ENCODE data around the gene FSTL5.

FSTL5 gene

GRCh38 chr4:161583549-161583948 lies 580.3 kb downstream of the FSTL5 start:
- no peak for DNase-seq (ENCODE audit: low read depth in 3 of 3)

- no peak for DNase-seq (ENCODE audit: low read depth in 3 of 3)
Measured at GRCh38 chr4:161581262-161582230, 582.3 kb downstream of the FSTL5 start.

DNA sequence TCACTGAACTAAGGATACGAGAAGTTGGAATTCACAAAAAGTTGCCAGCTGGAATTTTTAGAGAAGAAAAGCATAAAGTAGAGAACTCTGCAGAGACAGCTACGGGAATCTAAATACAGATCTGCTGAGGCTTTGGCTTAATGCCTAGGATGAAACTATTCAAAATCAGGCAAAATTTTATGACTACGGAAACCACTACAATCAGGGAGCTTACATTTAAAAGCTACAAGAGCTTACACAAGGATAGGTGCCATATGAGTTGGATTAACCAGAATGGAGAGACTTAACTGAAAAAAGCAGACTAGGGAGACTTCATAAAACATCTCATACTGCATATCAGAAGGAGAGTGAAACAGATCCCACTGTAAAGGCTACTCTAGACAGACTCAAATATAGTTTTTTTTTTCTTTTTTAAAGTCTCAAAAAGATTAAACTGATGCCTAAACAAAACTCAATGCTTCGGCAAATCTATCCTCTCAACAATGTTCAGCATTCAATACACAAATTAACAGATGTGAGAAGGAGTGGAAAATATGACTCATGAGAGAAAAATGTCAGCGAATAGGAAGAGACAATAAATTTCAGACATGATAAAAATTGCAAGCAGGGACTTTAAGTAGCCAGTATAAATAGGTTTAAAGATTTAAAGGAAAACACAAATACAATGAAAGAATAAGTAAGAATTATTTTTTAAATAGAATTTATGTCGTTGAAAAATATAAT lies 586.1 kb downstream of the FSTL5 start:
- DNase-seq (ENCODE audit: low read depth in 3 of 3) = no peak

GRCh38 chr4:161573836-161574235 lies 590.0 kb downstream of the FSTL5 start:
- no peak for DNase-seq (ENCODE audit: low read depth in 3 of 3)

GRCh38 chr4:161564230-161564834 lies 599.5 kb downstream of the FSTL5 start:
- DNase-seq (ENCODE audit: low read depth in 3 of 3) = no peak

DNA sequence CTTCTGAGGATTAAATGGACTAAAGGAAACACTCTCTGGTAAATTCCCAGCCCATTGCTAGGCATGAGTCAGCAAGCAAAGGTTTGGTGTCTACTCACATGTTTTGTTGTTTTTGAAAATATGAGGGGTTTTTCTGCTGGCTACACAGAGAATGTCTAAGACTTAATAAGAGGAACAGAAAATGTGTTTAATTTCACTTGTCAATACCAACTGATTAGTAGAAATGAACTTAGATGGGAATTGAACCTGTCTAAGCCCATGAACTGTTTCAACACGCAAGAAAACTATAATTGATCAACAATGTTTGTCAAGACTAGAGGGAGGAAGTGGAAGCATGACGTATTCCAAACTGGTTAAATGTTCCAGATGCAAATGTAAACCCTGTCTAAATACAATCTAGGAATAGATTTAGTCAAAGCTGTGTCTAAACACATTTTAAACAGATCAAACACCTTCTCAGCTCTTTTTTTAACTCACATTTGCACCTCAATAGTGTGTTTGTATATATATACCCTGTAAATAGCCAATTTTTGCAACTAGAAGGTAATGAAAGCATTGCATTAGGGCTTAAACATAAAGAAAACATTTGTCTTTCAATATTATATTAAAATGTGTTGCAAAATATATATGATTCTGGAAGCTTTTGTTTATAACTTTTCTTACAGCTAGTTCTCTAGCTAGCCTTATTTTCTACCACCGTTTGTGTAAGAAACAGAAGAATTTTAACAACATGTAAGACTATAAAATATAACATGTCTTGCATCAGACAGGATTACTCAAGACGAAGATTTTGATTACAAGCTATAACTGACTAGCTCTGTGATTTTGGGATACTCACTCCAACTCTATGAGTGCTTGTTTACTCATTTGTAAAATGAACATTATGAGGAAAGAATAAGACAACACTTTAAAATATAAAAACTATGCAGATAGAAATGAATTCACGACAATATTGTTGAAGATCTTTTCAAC lies 607.8 kb downstream of the FSTL5 start:
- no peak for DNase-seq (ENCODE audit: low read depth in 3 of 3)

GRCh38 chr4:161554372-161554990 lies 609.3 kb downstream of the FSTL5 start:
- DNase-seq (ENCODE audit: low read depth in 3 of 3) = no peak

- DNase-seq (ENCODE audit: low read depth in 3 of 3) = no peak
Measured at GRCh38 chr4:161546902-161547301, 616.9 kb downstream of the FSTL5 start.

GRCh38 chr4:161540265-161540664 lies 623.5 kb downstream of the FSTL5 start:
- no peak for DNase-seq (ENCODE audit: low read depth in 3 of 3)

GRCh38 chr4:161538941-161539340 lies 624.9 kb downstream of the FSTL5 start:
- no peak for DNase-seq (ENCODE audit: low read depth in 3 of 3)

DNA sequence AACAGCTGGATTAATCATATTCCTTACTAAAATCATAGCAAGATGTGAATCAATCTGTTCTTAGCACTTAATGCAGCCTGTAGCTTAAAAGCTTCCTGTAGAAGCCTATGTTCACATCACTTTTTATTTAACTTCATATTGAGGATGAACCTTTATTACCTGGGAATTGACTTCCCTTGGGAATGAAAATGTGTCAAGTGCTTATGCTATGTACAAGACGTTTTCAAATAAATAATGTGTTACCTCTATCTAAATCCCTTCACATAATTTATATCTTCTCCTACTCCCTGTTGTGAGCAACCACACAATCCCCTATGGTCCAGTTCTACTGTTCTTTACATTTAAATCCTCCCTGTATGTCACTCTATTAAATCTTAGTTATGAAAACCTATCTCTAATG lies 633.1 kb downstream of the FSTL5 start:
- DNase-seq (ENCODE audit: low read depth in 3 of 3) = no peak

- DNase-seq (ENCODE audit: low read depth in 3 of 3) = no peak
Measured at GRCh38 chr4:161525121-161525520, 638.7 kb downstream of the FSTL5 start.

- no peak for DNase-seq (ENCODE audit: low read depth in 3 of 3)
Measured at GRCh38 chr4:161522031-161522430, 641.8 kb downstream of the FSTL5 start.

GRCh38 chr4:161519611-161520010 lies 644.2 kb downstream of the FSTL5 start:
- DNase-seq (ENCODE audit: low read depth in 3 of 3) = no peak

- no peak for DNase-seq (ENCODE audit: low read depth in 3 of 3)
Measured at GRCh38 chr4:161517941-161518340, 645.9 kb downstream of the FSTL5 start.

- DNase-seq (ENCODE audit: low read depth in 3 of 3) = no peak
Measured at GRCh38 chr4:161505141-161505540, 658.7 kb downstream of the FSTL5 start.

- DNase-seq (ENCODE audit: low read depth in 3 of 3) = no peak
Measured at GRCh38 chr4:161498155-161498554, 665.6 kb downstream of the FSTL5 start.

GRCh38 chr4:161486461-161486860 lies 677.3 kb downstream of the FSTL5 start:
- no peak for DNase-seq (ENCODE audit: low read depth in 3 of 3)

DNA sequence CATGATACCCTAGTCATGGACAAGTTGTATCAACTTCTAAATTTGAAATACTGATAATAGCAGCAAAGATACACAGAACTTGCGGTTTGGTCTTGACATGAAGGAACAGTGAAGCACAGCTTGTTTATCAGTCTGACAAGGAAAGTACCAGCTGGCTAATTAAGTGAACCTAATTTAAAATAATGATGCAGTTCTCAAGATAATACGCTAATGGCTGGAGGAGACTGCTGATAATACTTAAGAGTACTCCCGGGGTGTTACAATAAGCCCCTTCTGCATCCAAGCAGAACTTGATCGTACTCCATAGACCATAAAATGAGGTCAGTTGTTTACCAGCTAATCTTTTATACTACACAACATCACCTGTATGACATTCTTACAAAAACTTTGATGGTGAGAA lies 697.5 kb downstream of the FSTL5 start:
- DNase-seq (ENCODE audit: low read depth in 3 of 3) = no peak

DNA sequence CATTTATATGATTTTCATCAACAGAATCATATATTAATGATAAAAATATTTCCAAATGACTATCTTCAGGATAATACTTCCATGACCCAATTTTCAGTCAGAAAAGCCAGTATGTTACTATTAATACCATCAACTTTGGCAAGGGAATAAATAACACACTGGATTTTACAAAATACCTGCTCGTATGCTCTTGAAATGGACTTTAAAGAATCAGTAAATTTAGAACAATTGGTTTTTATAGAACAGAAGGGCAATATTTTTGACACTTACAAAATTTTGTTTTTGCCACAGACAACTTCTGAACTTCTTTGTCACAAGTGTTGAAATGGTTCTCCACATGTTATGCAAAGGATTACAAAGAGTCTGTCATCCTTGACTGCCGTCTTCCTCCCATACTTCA lies 700.4 kb downstream of the FSTL5 start:
- no peak for DNase-seq (ENCODE audit: low read depth in 3 of 3)

DNA sequence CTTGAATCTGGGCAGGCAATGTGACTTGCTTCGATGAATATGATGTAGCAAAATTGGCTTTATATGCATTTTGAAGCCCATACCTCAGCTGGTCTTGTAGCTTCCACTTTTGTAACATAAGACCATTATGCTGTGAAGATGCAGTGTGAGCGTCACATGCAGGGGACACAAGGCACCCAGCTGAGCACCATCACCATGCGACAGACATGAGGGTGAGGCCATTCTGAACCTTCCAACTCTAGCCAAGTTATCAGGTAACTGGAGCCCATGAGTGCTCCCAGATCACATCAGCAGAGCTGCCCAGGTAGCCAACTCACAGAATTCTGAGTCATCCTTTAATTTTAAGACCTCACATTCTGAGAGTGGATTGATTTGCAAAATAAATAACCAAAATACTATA lies 705.9 kb downstream of the FSTL5 start:
- DNase-seq (ENCODE audit: low read depth in 3 of 3) = no peak
